Vagina (tissue), 2 donors: Measurements from ENCODE around the gene OSGIN1.

Experiments used
- CTCF ChIP-seq, 3 experiments: fragments of 450-650 bp in 2 of 3; fragments of 200-600 bp in 1 of 3; sonication (generic) in 1 of 3; IDR thresholded peaks; one replicate each; pipeline ENCODE4 v1.5.1; 2017 to 2019; ENCODE audit warnings: antibody characterized with exemption in 3 of 3, mild to moderate bottlenecking in 2 of 3, moderate library complexity in 2 of 3
- POLR2AphosphoS5 ChIP-seq, 2 donors: sonication (generic); formaldehyde crosslinking; IDR thresholded peaks; one replicate each; pipeline ENCODE4 v1.9.0; 2017; ENCODE audit warnings: antibody characterized with exemption in 2 of 2, mild to moderate bottlenecking in 2 of 2, low read depth in 1 of 2; ENCODE audit not compliant: insufficient read depth in 1 of 2

- TF ChIP-seq POLR2AphosphoS5 (IDR thresholded peaks at IDR 0.05; ENCODE audit: insufficient read depth in 1 of 2, low read depth in 1 of 2): no peak
- TF ChIP-seq CTCF (IDR thresholded peaks at IDR 0.05): no peak
Observed at GRCh38 chr16:84015399-84015798, 62.4 kb downstream of the OSGIN1 start.
